GM12865 (cell line): ENCODE data around the gene TMEM9B.
"Not testable (repeated sequence)": the region's sequence is repeated elsewhere in the genome, so short reads cannot be mapped to it uniquely, and the experiment has no call there.

Experiments used
- DNase-seq: peaks from one replicate; pipeline ENCODE4 v3.0.0; 2010; ENCODE audit warnings: low read depth
- H3K4me3 ChIP-seq: 2 replicates; pipeline ENCODE4 v1.5.1; 2011; ENCODE audit warnings: mild to moderate bottlenecking, low read depth, low read length, control low read depth
- CTCF ChIP-seq: IDR thresholded peaks from 2 replicates; pipeline ENCODE4 v1.5.1; 2011; ENCODE audit warnings: low read length, control low read depth, low read depth, inconsistent platforms; ENCODE audit not compliant: insufficient read depth; ENCODE audit errors: missing control alignments

TMEM9B gene

GRCh38 chr11:8964324-8965320 is at the start of gene TMEM9B:
Gene TMEM9B, minus strand, starts transcription at chr11:8964442. Its CDS starts 129 bp downstream, at chr11:8964313.
- H3K4me3 ChIP-seq: peak within 1 kb of the TSS; percentile 73
- no peak for TF ChIP-seq CTCF
- peak; percentile 93 for DNase-seq

- H3K4me3 ChIP-seq: no peak overlapping the region
- no peak for TF ChIP-seq CTCF
- no peak for DNase-seq
Observed at GRCh38 chr11:9013373-9013772, 49.1 kb upstream of the TMEM9B start.

GRCh38 chr11:9009538-9009937 is 45.3 kb upstream of the TMEM9B start:
- DNase-seq, H3K4me3 ChIP-seq: not testable (repeated sequence)

GRCh38 chr11:9008661-9009060 is 44.4 kb upstream of the TMEM9B start:
- TF ChIP-seq CTCF: no peak
- DNase-seq: no peak
- H3K4me3 ChIP-seq: no peak overlapping the region

- DNase-seq: no peak
- no peak for TF ChIP-seq CTCF
- H3K4me3 ChIP-seq: no peak overlapping the region
Observed at GRCh38 chr11:9008011-9008550, 43.8 kb upstream of the TMEM9B start.

- TF ChIP-seq CTCF: no peak
- no peak overlapping the region for H3K4me3 ChIP-seq
- DNase-seq: no peak
Observed at GRCh38 chr11:9005087-9005486, 40.8 kb upstream of the TMEM9B start.

GRCh38 chr11:9004183-9004926 is 40.1 kb upstream of the TMEM9B start:
- TF ChIP-seq CTCF: no peak
- H3K4me3 ChIP-seq: peak overlapping the region; percentile 38
- DNase-seq: no peak
